ENCODE results near the gene CAMK2B. TPM values are rescaled to one million over a fixed set of nuclear protein-coding genes. Genes with fewer than 3 reads are reported as not detected.

Gene CAMK2B
- total RNA-seq, 1 donor from 2014 or later = 0.17 TPM

GRCh38 chr7:44232396-44232795 lies 93.0 kb downstream of the CAMK2B start:
- Histone ChIP-seq H3K36me3 (no peaks in the 10 kb centered on the region), H3K27me3 (peaks cover 6% of the 10 kb centered on the region), H3K4me3 (no peak overlapping the region), H3K27ac (no peak overlapping the region), H3K4me1 (no peaks in the 10 kb centered on the region), H3K9me3 (no peaks in the 10 kb centered on the region)
- TF ChIP-seq CTCF (IDR thresholded peaks at IDR 0.05) = no peak
- DNase-seq (no peak), ATAC-seq (no peak)
- intact Hi-C loops (cut with DNase I) = no loop called here

- no peak overlapping the region for H3K27ac ChIP-seq
- intact Hi-C loops (cut with DNase I) = no loop called here
- TF ChIP-seq CTCF (IDR thresholded peaks at IDR 0.05) = no peak
Observed at GRCh38 chr7:44231088-44231487, 94.3 kb downstream of the CAMK2B start.

GRCh38 chr7:44230286-44230685 lies 95.1 kb downstream of the CAMK2B start:
- no peak overlapping the region for H3K27ac ChIP-seq
- H3K27me3 ChIP-seq = peaks cover 17% of the 10 kb centered on the region
- intact Hi-C loops (cut with DNase I) = no loop called here
- TF ChIP-seq CTCF (IDR thresholded peaks at IDR 0.05) = no peak
- no peak overlapping the region for H3K4me3 ChIP-seq
- ATAC-seq = no peak
- DNase-seq = no peak
- H3K4me1 ChIP-seq = no peaks in the 10 kb centered on the region
- H3K36me3 ChIP-seq = no peaks in the 10 kb centered on the region
- H3K9me3 ChIP-seq = no peaks in the 10 kb centered on the region

More at GRCh38 chr7:44231088-44231487, 94.3 kb downstream of the CAMK2B start:
- no peaks in the 10 kb centered on the region for H3K9me3 ChIP-seq
- ATAC-seq = no peak
- H3K27me3 ChIP-seq = peaks cover 9% of the 10 kb centered on the region
- no peak overlapping the region for H3K4me3 ChIP-seq
- H3K36me3 ChIP-seq = no peaks in the 10 kb centered on the region
- no peak for DNase-seq
- no peaks in the 10 kb centered on the region for H3K4me1 ChIP-seq

- intact Hi-C loops (cut with DNase I) = no loop called here
- Histone ChIP-seq H3K4me3 (no peak overlapping the region), H3K4me1 (no peaks in the 10 kb centered on the region), H3K27me3 (peaks cover 17% of the 10 kb centered on the region), H3K36me3 (no peaks in the 10 kb centered on the region), H3K27ac (no peak overlapping the region), H3K9me3 (no peaks in the 10 kb centered on the region)
- DNase-seq (no peak), ATAC-seq (no peak)
- no peak for TF ChIP-seq CTCF (IDR thresholded peaks at IDR 0.05)
Observed at GRCh38 chr7:44229546-44230105, 95.8 kb downstream of the CAMK2B start.

GRCh38 chr7:44228571-44229350 lies 96.6 kb downstream of the CAMK2B start:
- Histone ChIP-seq H3K27ac (no peak overlapping the region), H3K4me1 (no peaks in the 10 kb centered on the region), H3K27me3 (peaks cover 17% of the 10 kb centered on the region), H3K4me3 (no peak overlapping the region), H3K9me3 (no peaks in the 10 kb centered on the region), H3K36me3 (no peaks in the 10 kb centered on the region)
- no peak for ATAC-seq
- no peak for DNase-seq
- TF ChIP-seq CTCF (IDR thresholded peaks at IDR 0.05) = no peak
- intact Hi-C loops (cut with DNase I) = no loop called here
